ENCODE data around the gene KAT6B. TPM values are rescaled to one million over a fixed set of nuclear protein-coding genes. Genes with fewer than 3 reads are reported as not detected.

KAT6B gene
- total and polyA plus RNA-seq, 2 donors (not counting 1 experiment from before 2014, with no cell fraction given): 3.9 to 37.8 TPM

DNA sequence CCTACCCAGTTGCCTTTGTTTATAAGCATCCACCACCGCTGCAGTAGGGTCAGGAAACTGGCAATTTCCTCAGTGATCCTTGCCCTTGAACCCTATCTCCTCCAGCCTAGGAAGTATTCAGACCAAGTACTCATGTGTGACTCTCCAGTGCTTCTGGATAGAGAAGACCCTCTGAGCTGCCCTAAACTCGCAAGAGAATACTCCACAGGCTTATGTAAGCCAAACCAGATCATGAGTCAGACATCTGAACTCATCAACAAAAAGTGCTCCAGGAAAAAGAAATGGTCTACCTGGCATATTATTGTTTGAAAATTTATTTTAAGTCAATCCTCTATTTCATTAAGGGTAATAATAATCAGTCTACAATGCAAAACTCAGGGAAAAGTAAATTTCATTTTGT is 101.3 kb downstream of the KAT6B start:
- Histone ChIP-seq H3K4me2 (ENCODE audit: extremely low read depth, insufficient read depth, low read length) (peak overlapping the region; percentile 48), H3K9me3 (ENCODE audit: control insufficient read depth, insufficient read depth, low read depth, low read length) (no peaks in the 10 kb centered on the region), H3K9ac (ENCODE audit: insufficient read depth, low read length) (no peak overlapping the region), H3K79me2 (ENCODE audit: control insufficient read depth, insufficient read depth, low read length) (peaks cover 29% of the 10 kb centered on the region), H4K20me1 (ENCODE audit: control insufficient read depth, extremely low read depth, insufficient read depth, low read length) (no peaks in the 10 kb centered on the region), H3K27me3 (ENCODE audit: control insufficient read depth, insufficient read depth, low read length) (no peaks in the 10 kb centered on the region), H2AFZ (ENCODE audit: low read length) (no peak overlapping the region), H3K36me3 (ENCODE audit: control insufficient read depth, insufficient read depth, low read length) (no peaks in the 10 kb centered on the region), H3K4me1 (ENCODE audit: control insufficient read depth, extremely low read depth, insufficient read depth, low read length) (peaks cover 24% of the 10 kb centered on the region), H3K4me3 (replicated peaks in 1 of 4; ENCODE audit: control extremely low read depth in 1 of 4, insufficient read depth in 1 of 4, low read depth in 3 of 4, low read length in 4 of 4) (no peak overlapping the region), H3K27ac (ENCODE audit: insufficient read depth, low read length) (peak overlapping the region; percentile 83)
- peak in 1 of 2 donors; percentile 70 for DNase-seq (ENCODE audit: low read depth in 2 of 2)
- TF ChIP-seq, protein P1, sequence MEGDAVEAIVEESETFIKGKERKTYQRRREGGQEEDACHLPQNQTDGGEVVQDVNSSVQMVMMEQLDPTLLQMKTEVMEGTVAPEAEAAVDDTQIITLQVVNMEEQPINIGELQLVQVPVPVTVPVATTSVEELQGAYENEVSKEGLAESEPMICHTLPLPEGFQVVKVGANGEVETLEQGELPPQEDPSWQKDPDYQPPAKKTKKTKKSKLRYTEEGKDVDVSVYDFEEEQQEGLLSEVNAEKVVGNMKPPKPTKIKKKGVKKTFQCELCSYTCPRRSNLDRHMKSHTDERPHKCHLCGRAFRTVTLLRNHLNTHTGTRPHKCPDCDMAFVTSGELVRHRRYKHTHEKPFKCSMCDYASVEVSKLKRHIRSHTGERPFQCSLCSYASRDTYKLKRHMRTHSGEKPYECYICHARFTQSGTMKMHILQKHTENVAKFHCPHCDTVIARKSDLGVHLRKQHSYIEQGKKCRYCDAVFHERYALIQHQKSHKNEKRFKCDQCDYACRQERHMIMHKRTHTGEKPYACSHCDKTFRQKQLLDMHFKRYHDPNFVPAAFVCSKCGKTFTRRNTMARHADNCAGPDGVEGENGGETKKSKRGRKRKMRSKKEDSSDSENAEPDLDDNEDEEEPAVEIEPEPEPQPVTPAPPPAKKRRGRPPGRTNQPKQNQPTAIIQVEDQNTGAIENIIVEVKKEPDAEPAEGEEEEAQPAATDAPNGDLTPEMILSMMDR (conservative IDR thresholded peaks at IDR 0.05 in 1 of 2, IDR thresholded peaks at IDR 0.05 in 1 of 2; ENCODE audit: low read depth in 1 of 2, low read length in 2 of 2): no peak
- no peak for TF ChIP-seq EZH2 (IDR thresholded peaks at IDR 0.05; ENCODE audit: low read length, missing control alignments)

DNA sequence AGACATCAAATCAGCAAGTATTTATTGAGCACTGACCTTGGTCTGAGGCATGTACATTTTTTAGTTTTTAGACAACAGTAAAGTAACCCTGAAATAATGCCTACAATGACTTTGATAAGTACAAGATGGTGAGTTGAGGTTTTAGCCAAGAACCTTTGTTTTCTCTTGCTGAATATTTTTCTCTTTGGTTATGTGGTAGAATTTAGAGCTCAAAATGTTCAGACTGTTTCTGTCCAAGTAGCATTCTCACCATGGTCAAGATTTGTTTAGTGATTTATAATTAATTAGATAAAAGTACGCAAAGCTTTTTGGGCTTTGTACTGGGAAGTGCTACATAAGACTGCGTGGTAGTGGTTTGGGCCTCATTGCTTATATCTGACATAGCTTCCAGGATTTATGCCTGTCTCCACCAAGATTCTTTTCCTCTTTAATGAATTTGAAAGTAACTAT is 102.4 kb downstream of the KAT6B start:
- Histone ChIP-seq H3K27me3 (ENCODE audit: control insufficient read depth, insufficient read depth, low read length) (no peaks in the 10 kb centered on the region), H4K20me1 (ENCODE audit: control insufficient read depth, extremely low read depth, insufficient read depth, low read length) (no peaks in the 10 kb centered on the region), H3K4me3 (replicated peaks in 1 of 4; ENCODE audit: control extremely low read depth in 1 of 4, insufficient read depth in 1 of 4, low read depth in 3 of 4, low read length in 4 of 4) (peak overlapping the region; percentile 14 to 41 (median 30)), H3K79me2 (ENCODE audit: control insufficient read depth, insufficient read depth, low read length) (peaks cover 31% of the 10 kb centered on the region), H3K9ac (ENCODE audit: insufficient read depth, low read length) (no peak overlapping the region), H3K4me2 (ENCODE audit: extremely low read depth, insufficient read depth, low read length) (peak overlapping the region; percentile 83), H3K27ac (ENCODE audit: insufficient read depth, low read length) (peak overlapping the region; percentile 83), H2AFZ (ENCODE audit: low read length) (no peak overlapping the region), H3K36me3 (ENCODE audit: control insufficient read depth, insufficient read depth, low read length) (no peaks in the 10 kb centered on the region), H3K4me1 (ENCODE audit: control insufficient read depth, extremely low read depth, insufficient read depth, low read length) (peaks cover 19% of the 10 kb centered on the region), H3K9me3 (ENCODE audit: control insufficient read depth, insufficient read depth, low read depth, low read length) (no peaks in the 10 kb centered on the region)
- peak; percentile 72 to 79 for DNase-seq (ENCODE audit: low read depth in 2 of 2)
- TF ChIP-seq, protein P1 (conservative IDR thresholded peaks at IDR 0.05 in 1 of 2, IDR thresholded peaks at IDR 0.05 in 1 of 2; ENCODE audit: low read depth in 1 of 2, low read length in 2 of 2): no peak
- no peak for TF ChIP-seq EZH2 (IDR thresholded peaks at IDR 0.05; ENCODE audit: low read length, missing control alignments)

DNA sequence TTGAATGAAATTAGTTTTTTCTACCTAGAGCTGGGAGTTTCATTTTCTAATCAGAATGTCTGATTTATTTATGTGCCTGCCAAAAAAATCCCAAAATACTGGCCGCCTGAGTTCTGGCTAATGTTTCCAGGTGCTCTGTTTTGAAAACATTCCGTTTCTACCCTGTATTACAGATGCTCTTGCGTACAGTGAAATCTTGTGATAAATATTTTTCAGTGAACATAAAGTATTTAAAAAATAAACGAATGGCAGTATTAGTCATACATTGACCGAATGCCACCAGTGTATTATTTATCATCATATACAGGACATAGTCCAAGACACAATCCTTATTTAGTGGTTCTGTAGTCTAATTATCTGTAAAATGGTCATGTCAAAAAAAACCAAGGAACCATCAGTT is 102.8 kb downstream of the KAT6B start:
- Histone ChIP-seq H3K4me2 (ENCODE audit: extremely low read depth, insufficient read depth, low read length) (peak overlapping the region; percentile 83), H3K79me2 (ENCODE audit: control insufficient read depth, insufficient read depth, low read length) (peaks cover 31% of the 10 kb centered on the region)

More for the DNA sequence above, 102.8 kb downstream of the KAT6B start:
- H2AFZ ChIP-seq (ENCODE audit: low read length): no peak overlapping the region
- H3K27me3 ChIP-seq (ENCODE audit: control insufficient read depth, insufficient read depth, low read length): no peaks in the 10 kb centered on the region
- H3K4me3 ChIP-seq (replicated peaks in 1 of 4; ENCODE audit: control extremely low read depth in 1 of 4, insufficient read depth in 1 of 4, low read depth in 3 of 4, low read length in 4 of 4): peak overlapping the region in 3 of 4 experiments; percentile 21 to 41 (median 39)
- H3K4me1 ChIP-seq (ENCODE audit: control insufficient read depth, extremely low read depth, insufficient read depth, low read length): peaks cover 17% of the 10 kb centered on the region
- no peaks in the 10 kb centered on the region for H3K36me3 ChIP-seq (ENCODE audit: control insufficient read depth, insufficient read depth, low read length)
- no peaks in the 10 kb centered on the region for H4K20me1 ChIP-seq (ENCODE audit: control insufficient read depth, extremely low read depth, insufficient read depth, low read length)
- H3K9ac ChIP-seq (ENCODE audit: insufficient read depth, low read length): no peak overlapping the region
- TF ChIP-seq, protein P1 (conservative IDR thresholded peaks at IDR 0.05 in 1 of 2, IDR thresholded peaks at IDR 0.05 in 1 of 2; ENCODE audit: low read depth in 1 of 2, low read length in 2 of 2): no peak
- no peak for TF ChIP-seq EZH2 (IDR thresholded peaks at IDR 0.05; ENCODE audit: low read length, missing control alignments)
- H3K27ac ChIP-seq (ENCODE audit: insufficient read depth, low read length): peak overlapping the region; percentile 83
- no peaks in the 10 kb centered on the region for H3K9me3 ChIP-seq (ENCODE audit: control insufficient read depth, insufficient read depth, low read depth, low read length)
- DNase-seq (ENCODE audit: low read depth in 2 of 2): peak; percentile 74 to 78

Data from fibroblast of lung (primary cell).